ENCODE data around the gene PRR30. TPM values are rescaled to one million over a fixed set of nuclear protein-coding genes. Genes with fewer than 3 reads are reported as not detected.

The PRR30 gene
- total and polyA plus RNA-seq, 9 donors: not detected

- Histone ChIP-seq H3K27ac (ENCODE audit: low read length) (no peak overlapping the region), H3K4me3 (ENCODE audit: low read length) (no peak overlapping the region), H3K9me3 (replicated peaks; ENCODE audit: control insufficient read depth, low read depth, low read length) (no peaks in the 10 kb centered on the region), H3K4me1 (ENCODE audit: control insufficient read depth, insufficient read depth, low read length) (no peaks in the 10 kb centered on the region), H3K36me3 (ENCODE audit: control insufficient read depth, insufficient read depth, low read length) (no peaks in the 10 kb centered on the region), H3K27me3 (ENCODE audit: control insufficient read depth, insufficient read depth, low read length) (peaks cover 7% of the 10 kb centered on the region)
- no peak for DNase-seq
- 92% methylated on average over 1 of the region's 1 CpG for WGBS (ENCODE audit: insufficient coverage)
These were observed 4.1 kb upstream of the PRR30 start for GRCh38 chr2:27143285-27143684.

- Histone ChIP-seq H3K4me1 (ENCODE audit: control insufficient read depth, insufficient read depth, low read length) (peaks cover 11% of the 10 kb centered on the region), H3K4me3 (ENCODE audit: low read length) (no peak overlapping the region), H3K9me3 (replicated peaks; ENCODE audit: control insufficient read depth, low read depth, low read length) (no peaks in the 10 kb centered on the region), H3K36me3 (ENCODE audit: control insufficient read depth, insufficient read depth, low read length) (no peaks in the 10 kb centered on the region), H3K27ac (ENCODE audit: low read length) (no peak overlapping the region), H3K27me3 (ENCODE audit: control insufficient read depth, insufficient read depth, low read length) (peaks cover 4% of the 10 kb centered on the region)
- WGBS (ENCODE audit: insufficient coverage): 68% methylated on average over 7 of the region's 7 CpGs
- DNase-seq: no peak
These were observed 1.1 kb downstream of the PRR30 start for GRCh38 chr2:27138111-27138510.

GRCh38 chr2:27137322-27137935 is 1.8 kb downstream of the PRR30 start:
- DNase-seq: no peak
- 89% methylated on average over 17 of the region's 21 CpGs for WGBS (ENCODE audit: insufficient coverage)
- peaks cover 2% of the 10 kb centered on the region for H3K27me3 ChIP-seq (ENCODE audit: control insufficient read depth, insufficient read depth, low read length)
- no peak overlapping the region for H3K27ac ChIP-seq (ENCODE audit: low read length)
- H3K36me3 ChIP-seq (ENCODE audit: control insufficient read depth, insufficient read depth, low read length): peaks cover 5% of the 10 kb centered on the region
- H3K9me3 ChIP-seq (replicated peaks; ENCODE audit: control insufficient read depth, low read depth, low read length): no peaks in the 10 kb centered on the region
- no peak overlapping the region for H3K4me3 ChIP-seq (ENCODE audit: low read length)
- H3K4me1 ChIP-seq (ENCODE audit: control insufficient read depth, insufficient read depth, low read length): peaks cover 17% of the 10 kb centered on the region

GRCh38 chr2:27136751-27137150 is 2.5 kb downstream of the PRR30 start:
- Histone ChIP-seq H3K27me3 (ENCODE audit: control insufficient read depth, insufficient read depth, low read length) (no peaks in the 10 kb centered on the region), H3K27ac (ENCODE audit: low read length) (no peak overlapping the region), H3K4me3 (ENCODE audit: low read length) (no peak overlapping the region), H3K36me3 (ENCODE audit: control insufficient read depth, insufficient read depth, low read length) (peaks cover 12% of the 10 kb centered on the region), H3K9me3 (replicated peaks; ENCODE audit: control insufficient read depth, low read depth, low read length) (no peaks in the 10 kb centered on the region), H3K4me1 (ENCODE audit: control insufficient read depth, insufficient read depth, low read length) (peaks cover 17% of the 10 kb centered on the region)
- WGBS (ENCODE audit: insufficient coverage): 89% methylated on average over 6 of the region's 7 CpGs
- no peak for DNase-seq

- no peak for DNase-seq
- 91% methylated on average over 9 of the region's 12 CpGs for WGBS (ENCODE audit: insufficient coverage)
- H3K27ac ChIP-seq (ENCODE audit: low read length): no peak overlapping the region
- peaks cover 17% of the 10 kb centered on the region for H3K4me1 ChIP-seq (ENCODE audit: control insufficient read depth, insufficient read depth, low read length)
- peaks cover 25% of the 10 kb centered on the region for H3K36me3 ChIP-seq (ENCODE audit: control insufficient read depth, insufficient read depth, low read length)
- no peaks in the 10 kb centered on the region for H3K9me3 ChIP-seq (replicated peaks; ENCODE audit: control insufficient read depth, low read depth, low read length)
- H3K27me3 ChIP-seq (ENCODE audit: control insufficient read depth, insufficient read depth, low read length): no peaks in the 10 kb centered on the region
- H3K4me3 ChIP-seq (ENCODE audit: low read length): no peak overlapping the region
These were observed 3.7 kb downstream of the PRR30 start for GRCh38 chr2:27135478-27135955.

GRCh38 chr2:27134781-27135477 is 4.3 kb downstream of the PRR30 start:
- Histone ChIP-seq H3K4me1 (ENCODE audit: control insufficient read depth, insufficient read depth, low read length) (peaks cover 17% of the 10 kb centered on the region), H3K4me3 (ENCODE audit: low read length) (peak overlapping the region; percentile 25), H3K36me3 (ENCODE audit: control insufficient read depth, insufficient read depth, low read length) (peaks cover 30% of the 10 kb centered on the region), H3K27ac (ENCODE audit: low read length) (peak overlapping the region; percentile 51), H3K9me3 (replicated peaks; ENCODE audit: control insufficient read depth, low read depth, low read length) (no peaks in the 10 kb centered on the region), H3K27me3 (ENCODE audit: control insufficient read depth, insufficient read depth, low read length) (no peaks in the 10 kb centered on the region)
- 66% methylated on average over 20 of the region's 33 CpGs for WGBS (ENCODE audit: insufficient coverage)
- no peak for DNase-seq

GRCh38 chr2:27133905-27134780 is 5.1 kb downstream of the PRR30 start, which contains the start of gene PREB:
TSS of gene PREB (minus strand) at chr2:27134636. CDS start at chr2:27134421, 215 bp downstream.
- H3K27me3 ChIP-seq (ENCODE audit: control insufficient read depth, insufficient read depth, low read length): no peaks in the 10 kb centered on the region
- peak within 1 kb of the TSS; percentile 75 for H3K27ac ChIP-seq (ENCODE audit: low read length)
- no peaks in the 10 kb centered on the region for H3K9me3 ChIP-seq (replicated peaks; ENCODE audit: control insufficient read depth, low read depth, low read length)
- WGBS (ENCODE audit: insufficient coverage): 0% methylated on average over 81 of the region's 86 CpGs
- H3K4me1 ChIP-seq (ENCODE audit: control insufficient read depth, insufficient read depth, low read length): peaks cover 17% of the 10 kb centered on the region
- H3K36me3 ChIP-seq (ENCODE audit: control insufficient read depth, insufficient read depth, low read length): peaks cover 37% of the 10 kb centered on the region
- H3K4me3 ChIP-seq (ENCODE audit: low read length): peak within 1 kb of the TSS; percentile 93
- peak; percentile 98 for DNase-seq

GRCh38 chr2:27133195-27133875 is 5.9 kb downstream of the PRR30 start:
- Histone ChIP-seq H3K27ac (ENCODE audit: low read length) (no peak overlapping the region), H3K27me3 (ENCODE audit: control insufficient read depth, insufficient read depth, low read length) (no peaks in the 10 kb centered on the region), H3K36me3 (ENCODE audit: control insufficient read depth, insufficient read depth, low read length) (peaks cover 37% of the 10 kb centered on the region), H3K4me1 (ENCODE audit: control insufficient read depth, insufficient read depth, low read length) (peaks cover 17% of the 10 kb centered on the region), H3K9me3 (replicated peaks; ENCODE audit: control insufficient read depth, low read depth, low read length) (no peaks in the 10 kb centered on the region), H3K4me3 (ENCODE audit: low read length) (peak overlapping the region; percentile 93)
- no peak for DNase-seq
- WGBS (ENCODE audit: insufficient coverage): 53% methylated on average over 8 of the region's 14 CpGs

- H3K27ac ChIP-seq (ENCODE audit: low read length): no peak overlapping the region
- H3K4me1 ChIP-seq (ENCODE audit: control insufficient read depth, insufficient read depth, low read length): peaks cover 17% of the 10 kb centered on the region
- no peak overlapping the region for H3K4me3 ChIP-seq (ENCODE audit: low read length)
- H3K9me3 ChIP-seq (replicated peaks; ENCODE audit: control insufficient read depth, low read depth, low read length): no peaks in the 10 kb centered on the region
- peaks cover 37% of the 10 kb centered on the region for H3K36me3 ChIP-seq (ENCODE audit: control insufficient read depth, insufficient read depth, low read length)
- H3K27me3 ChIP-seq (ENCODE audit: control insufficient read depth, insufficient read depth, low read length): no peaks in the 10 kb centered on the region
- no peak for DNase-seq
- WGBS (ENCODE audit: insufficient coverage): 89% methylated on average over 10 of the region's 11 CpGs
These were observed 7.8 kb downstream of the PRR30 start for GRCh38 chr2:27131429-27131828.
